HG02852 (cell line): ENCODE measurements around the gene THAP7.

ENCODE experiments used
- ATAC-seq: cut with Tn5 transposase; IDR thresholded peaks from one replicate; pipeline ENCODE4 v1.9.1; 2021; ENCODE audit warnings: mild to moderate bottlenecking, moderate library complexity; ENCODE audit not compliant: unreplicated experiment

Gene THAP7

DNA sequence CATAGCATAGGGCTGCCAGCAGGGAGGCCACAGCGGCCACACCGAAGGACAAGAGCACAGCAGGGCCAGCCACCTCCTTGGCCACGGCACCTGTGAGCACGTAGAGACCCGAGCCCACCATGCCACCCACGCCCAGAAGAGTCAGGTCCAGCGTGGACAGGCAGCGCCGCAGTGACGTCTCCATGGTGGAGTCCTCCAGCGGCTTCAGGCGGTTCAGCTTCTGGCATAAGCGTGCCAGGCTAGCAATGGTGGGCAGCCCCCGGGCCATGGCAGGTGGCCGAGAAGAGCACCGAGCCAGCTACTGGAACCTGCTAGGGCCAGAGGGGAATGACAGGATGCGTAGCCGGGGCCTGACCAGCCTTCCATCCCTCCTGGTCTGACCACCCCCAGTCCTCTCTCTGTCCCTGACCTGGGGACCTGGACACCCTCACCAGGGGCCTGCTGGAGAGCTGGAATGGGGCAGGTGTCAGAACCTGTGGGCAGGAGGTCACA is 29.7 kb upstream of the THAP7 start:
- ATAC-seq, result no peak

DNA sequence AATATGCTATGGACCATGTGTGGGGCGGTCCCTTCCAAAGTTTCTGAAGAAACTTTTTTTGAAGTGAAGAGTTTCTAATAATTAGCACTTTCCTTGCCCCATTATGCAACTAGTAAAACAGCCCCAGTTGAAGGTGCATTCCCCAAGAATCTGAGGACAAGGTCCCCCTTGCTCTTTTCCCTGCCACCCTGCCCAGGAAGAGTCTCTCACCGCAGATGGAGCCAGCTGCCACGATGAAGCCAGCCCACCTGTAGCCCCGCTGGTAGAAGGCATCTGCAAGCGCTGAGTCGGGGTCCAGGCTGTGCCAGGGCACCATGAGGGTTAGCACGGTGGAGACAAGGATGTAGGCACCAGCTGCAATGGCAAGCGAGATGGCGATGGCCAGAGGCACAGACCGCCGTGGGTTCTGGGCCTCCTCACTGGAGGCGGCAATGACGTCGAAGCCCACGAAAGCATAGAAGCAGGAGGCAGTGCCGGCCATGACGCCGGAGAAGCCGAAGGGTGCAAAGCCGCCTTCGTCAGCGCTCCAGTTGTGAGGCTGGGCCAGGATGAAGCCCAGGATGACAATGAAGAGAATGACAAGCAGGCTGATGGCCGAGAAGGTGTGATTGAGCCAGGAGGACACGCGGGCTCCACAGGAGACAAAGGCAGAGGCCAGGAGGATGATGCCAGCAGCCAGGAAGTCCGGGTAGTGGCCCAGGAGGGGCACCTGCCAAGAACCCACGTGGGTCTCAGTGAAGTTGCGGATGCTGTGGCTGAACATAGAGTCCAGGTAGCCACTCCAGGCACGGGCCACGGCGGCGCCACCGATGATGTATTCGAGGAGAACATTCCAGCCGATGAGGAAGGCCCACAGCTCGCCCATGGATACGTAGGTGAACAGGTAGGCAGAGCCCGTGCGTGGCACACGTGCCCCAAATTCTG is 29.0 kb upstream of the THAP7 start:
- no peak for ATAC-seq

DNA sequence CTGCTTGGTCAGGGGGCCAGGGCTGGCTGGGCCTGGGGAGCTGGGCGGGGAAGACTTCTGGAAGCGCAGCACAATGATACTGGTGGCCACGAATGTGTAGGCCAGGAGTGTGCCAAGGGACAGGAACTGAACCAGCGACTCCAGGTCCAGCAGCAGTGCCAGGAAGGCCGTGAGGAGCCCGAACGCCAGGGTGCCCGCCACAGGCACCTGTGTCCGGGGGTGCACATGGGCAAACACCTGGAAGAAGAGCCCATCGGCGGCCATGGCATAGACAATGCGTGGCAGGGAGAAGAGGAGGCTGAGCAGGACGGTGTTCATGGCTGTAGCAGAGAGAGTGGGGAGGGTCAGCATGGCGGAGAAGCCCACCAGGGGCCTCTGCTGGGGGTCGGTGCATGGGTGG is 28.1 kb upstream of the THAP7 start:
- no peak for ATAC-seq

DNA sequence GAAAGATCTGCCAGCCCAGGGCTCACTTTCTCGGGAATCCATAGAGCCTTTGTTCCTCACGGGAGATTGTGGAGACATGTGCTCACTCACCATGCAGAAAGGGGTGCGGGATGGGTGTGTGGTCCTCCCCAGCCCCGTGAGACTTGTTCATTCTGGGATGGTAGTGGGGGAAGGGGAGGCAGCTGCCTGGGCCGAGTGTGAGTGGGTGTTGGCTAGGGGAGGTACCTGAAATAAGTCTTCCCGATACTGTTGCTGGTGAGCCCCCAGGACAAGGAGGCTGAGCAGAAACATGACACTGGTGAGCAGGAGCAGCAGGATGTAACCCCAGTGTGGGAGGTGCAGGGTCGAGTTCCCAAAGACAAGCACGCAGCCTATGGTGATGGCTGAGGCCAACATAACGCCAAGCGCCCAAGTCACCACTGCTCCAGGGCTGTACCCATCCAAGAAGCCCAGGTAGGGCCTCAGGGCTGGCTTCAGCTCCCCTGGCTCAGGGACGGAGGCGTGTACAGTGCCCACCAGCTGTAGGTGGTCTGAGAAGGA is 27.6 kb upstream of the THAP7 start:
- ATAC-seq, result no peak

GRCh38 chr22:21028277-21029251 is 26.6 kb upstream of the THAP7 start:
- ATAC-seq, result no peak

- no peak for ATAC-seq
These were observed 25.1 kb upstream of the THAP7 start for GRCh38 chr22:21026783-21027692.

GRCh38 chr22:21025763-21026755 is 24.1 kb upstream of the THAP7 start:
- no peak for ATAC-seq

DNA sequence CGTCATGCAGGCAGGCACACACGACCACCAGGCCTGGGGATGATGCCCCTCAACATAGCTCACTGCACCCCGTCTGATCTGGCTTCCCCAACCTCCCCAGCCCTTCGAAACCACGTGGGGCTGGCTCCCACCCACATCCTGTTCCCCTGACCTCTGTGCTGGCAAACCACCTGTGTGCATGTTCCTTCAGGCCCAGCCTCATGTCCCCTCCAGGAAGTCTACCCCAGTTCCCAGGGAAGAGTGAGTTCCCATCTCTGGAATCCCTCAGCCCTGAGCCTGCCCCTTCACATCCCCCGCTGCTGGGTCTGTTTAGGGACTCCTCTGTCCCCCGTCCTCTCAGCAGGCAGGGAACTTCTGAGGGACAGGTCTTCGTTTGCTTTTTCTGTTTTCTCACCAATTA is 23.3 kb upstream of the THAP7 start:
- no peak for ATAC-seq

- no peak for ATAC-seq
These were observed 21.2 kb upstream of the THAP7 start for GRCh38 chr22:21022955-21023614.

- no peak for ATAC-seq
These were observed 20.6 kb upstream of the THAP7 start for GRCh38 chr22:21022507-21022906.

GRCh38 chr22:21020802-21021429 is 19.0 kb upstream of the THAP7 start:
- no peak for ATAC-seq

DNA sequence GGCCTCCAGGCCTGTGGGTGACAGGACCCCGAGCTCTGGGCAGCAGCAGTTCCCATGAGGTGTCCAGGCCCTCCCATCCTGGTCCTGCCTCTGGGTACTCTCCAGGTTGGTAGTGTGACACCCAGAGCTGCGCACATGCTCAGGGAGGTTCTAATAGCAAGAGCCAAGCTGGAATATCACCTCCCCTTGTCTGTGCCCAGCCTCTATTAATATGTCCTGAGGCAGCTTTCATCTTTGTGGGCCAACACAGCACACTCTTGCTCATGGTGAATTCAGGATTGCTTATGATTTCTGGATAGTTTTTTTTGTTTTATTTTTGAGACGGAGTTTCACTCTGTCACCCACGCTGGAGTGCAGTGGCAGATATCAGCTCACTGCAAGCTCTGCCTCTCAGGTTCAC is 16.4 kb upstream of the THAP7 start:
- no peak for ATAC-seq

GRCh38 chr22:21016644-21017420 is 14.9 kb upstream of the THAP7 start:
- ATAC-seq, result no peak

- no peak for ATAC-seq
These were observed 13.6 kb upstream of the THAP7 start for GRCh38 chr22:21015466-21016006.

- ATAC-seq, result no peak
These were observed 13.0 kb upstream of the THAP7 start, which contains the start of gene P2RX6 for GRCh38 chr22:21014726-21015465. Gene P2RX6 (plus strand): TSS chr22:21015165. CDS start chr22:21015175, 10 bp downstream.

DNA sequence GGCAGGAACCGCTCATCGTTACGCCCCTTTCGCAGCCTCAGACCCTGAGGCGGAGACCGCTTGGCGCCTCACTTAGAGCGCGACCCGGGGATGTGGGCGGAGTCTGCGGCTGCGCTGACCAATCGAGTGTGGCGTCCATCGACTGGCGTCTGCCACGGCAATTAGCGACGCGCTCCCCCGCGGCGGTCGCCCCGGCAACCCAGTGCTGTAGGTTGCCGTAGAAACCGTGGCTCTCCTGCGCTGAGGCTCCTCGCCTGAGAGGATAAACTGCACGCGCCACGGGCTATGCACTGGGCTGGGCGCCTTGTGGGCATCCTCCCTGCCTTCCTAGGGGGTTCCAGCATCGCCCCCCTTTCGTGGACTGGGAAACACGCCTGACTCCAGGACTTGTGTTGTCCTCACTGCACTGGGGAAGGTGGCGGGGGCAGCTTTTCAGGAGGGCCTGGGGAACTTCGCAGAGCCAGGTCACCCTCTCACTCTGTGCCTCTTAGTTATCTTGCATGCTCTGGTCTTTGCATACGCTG is 12.3 kb upstream of the THAP7 start:
- ATAC-seq, result peak; percentile 85
